Ishikawa (cell line): ENCODE results near the gene ARHGEF10L.

Experiments used
- CEBPB ChIP-seq: IDR thresholded peaks from 2 replicates; pipeline ENCODE4 v1.6.1; 2012
- CREB1 ChIP-seq: IDR thresholded peaks from 2 replicates; pipeline ENCODE4 v1.6.1; 2012; ENCODE audit warnings: low read depth
- EGR1 ChIP-seq: IDR thresholded peaks from 2 replicates; pipeline ENCODE4 v1.6.1; 2012
- EP300 ChIP-seq: IDR thresholded peaks from 2 replicates; pipeline ENCODE4 v1.6.1; 2012; ENCODE audit warnings: borderline replicate concordance
- FOXM1 ChIP-seq: IDR thresholded peaks from 2 replicates; pipeline ENCODE4 v1.6.1; 2012; ENCODE audit warnings: low read depth, borderline replicate concordance
- NFIC ChIP-seq: IDR thresholded peaks from 2 replicates; pipeline ENCODE4 v1.6.1; 2012
- RAD21 ChIP-seq: IDR thresholded peaks from 2 replicates; pipeline ENCODE4 v1.6.1; 2012; ENCODE audit warnings: low read depth
- TAF1 ChIP-seq: IDR thresholded peaks from 2 replicates; pipeline ENCODE4 v1.6.1; 2012; ENCODE audit warnings: low read depth, mild to moderate bottlenecking
- TCF12 ChIP-seq: IDR thresholded peaks from 2 replicates; pipeline ENCODE4 v1.6.1; 2012; ENCODE audit warnings: low read depth
- TEAD4 ChIP-seq: IDR thresholded peaks from 2 replicates; pipeline ENCODE4 v1.6.1; 2012
- YY1 ChIP-seq: IDR thresholded peaks from 2 replicates; pipeline ENCODE4 v1.6.1; 2012; ENCODE audit warnings: low read depth
- ZBTB7A ChIP-seq: IDR thresholded peaks from 2 replicates; pipeline ENCODE4 v1.6.1; 2012; ENCODE audit warnings: low read depth
- TF ChIP-seq, protein P1 (sequence below): IDR thresholded peaks from 2 replicates; pipeline ENCODE4 v1.6.1; 2012; ENCODE audit warnings: low read depth, mild to moderate bottlenecking
- TF ChIP-seq, protein P2 (sequence below): IDR thresholded peaks from 2 replicates; pipeline ENCODE4 v1.6.1; 2012

DNA sequence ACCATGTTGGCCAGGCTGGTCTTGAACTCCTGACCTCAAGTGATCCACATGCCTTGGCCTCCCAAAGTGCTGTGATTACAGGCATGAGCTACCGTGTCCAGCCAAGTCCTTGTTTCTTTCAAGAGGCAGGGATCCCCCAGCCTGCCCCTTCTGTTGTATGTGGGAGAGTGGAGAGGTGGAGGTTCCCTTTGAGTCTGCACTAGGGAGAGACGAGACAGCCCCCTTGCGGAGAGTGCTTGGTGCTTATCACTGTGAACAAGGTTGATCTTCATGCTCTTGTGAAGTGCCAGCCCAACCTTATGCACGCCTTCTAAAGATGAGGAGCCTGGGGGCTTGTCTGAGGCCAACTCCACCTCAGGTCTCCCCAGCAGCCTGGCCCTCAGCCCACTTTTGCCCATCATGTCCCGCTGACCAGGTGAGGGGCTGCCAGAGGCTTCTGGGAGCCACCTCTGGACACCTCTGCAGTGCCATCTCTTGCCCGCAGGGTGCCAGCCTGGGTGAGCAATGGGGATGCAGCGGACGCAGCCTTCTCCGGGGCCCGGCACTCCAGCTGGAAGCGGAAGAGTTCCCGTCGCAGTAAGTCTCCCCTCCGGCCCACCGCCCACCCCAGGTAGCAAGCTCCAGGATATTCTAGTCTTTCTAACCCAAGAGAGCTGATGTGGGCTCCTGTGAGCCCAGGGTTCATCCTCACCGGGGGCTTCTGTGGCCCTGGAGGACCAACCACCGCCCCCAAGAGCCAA lies 62.3 kb downstream of the ARHGEF10L start:
- TF ChIP-seq EP300 (no peak), TAF1 (no peak), ZBTB7A (no peak), CREB1 (no peak), NFIC (no peak), YY1 (no peak), TCF12 (no peak), EGR1 (no peak), CEBPB (no peak), FOXM1 (no peak), TEAD4 (no peak), RAD21 (no peak)
- TF ChIP-seq, protein P1, sequence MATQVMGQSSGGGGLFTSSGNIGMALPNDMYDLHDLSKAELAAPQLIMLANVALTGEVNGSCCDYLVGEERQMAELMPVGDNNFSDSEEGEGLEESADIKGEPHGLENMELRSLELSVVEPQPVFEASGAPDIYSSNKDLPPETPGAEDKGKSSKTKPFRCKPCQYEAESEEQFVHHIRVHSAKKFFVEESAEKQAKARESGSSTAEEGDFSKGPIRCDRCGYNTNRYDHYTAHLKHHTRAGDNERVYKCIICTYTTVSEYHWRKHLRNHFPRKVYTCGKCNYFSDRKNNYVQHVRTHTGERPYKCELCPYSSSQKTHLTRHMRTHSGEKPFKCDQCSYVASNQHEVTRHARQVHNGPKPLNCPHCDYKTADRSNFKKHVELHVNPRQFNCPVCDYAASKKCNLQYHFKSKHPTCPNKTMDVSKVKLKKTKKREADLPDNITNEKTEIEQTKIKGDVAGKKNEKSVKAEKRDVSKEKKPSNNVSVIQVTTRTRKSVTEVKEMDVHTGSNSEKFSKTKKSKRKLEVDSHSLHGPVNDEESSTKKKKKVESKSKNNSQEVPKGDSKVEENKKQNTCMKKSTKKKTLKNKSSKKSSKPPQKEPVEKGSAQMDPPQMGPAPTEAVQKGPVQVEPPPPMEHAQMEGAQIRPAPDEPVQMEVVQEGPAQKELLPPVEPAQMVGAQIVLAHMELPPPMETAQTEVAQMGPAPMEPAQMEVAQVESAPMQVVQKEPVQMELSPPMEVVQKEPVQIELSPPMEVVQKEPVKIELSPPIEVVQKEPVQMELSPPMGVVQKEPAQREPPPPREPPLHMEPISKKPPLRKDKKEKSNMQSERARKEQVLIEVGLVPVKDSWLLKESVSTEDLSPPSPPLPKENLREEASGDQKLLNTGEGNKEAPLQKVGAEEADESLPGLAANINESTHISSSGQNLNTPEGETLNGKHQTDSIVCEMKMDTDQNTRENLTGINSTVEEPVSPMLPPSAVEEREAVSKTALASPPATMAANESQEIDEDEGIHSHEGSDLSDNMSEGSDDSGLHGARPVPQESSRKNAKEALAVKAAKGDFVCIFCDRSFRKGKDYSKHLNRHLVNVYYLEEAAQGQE, result no peak
- TF ChIP-seq, protein P2, sequence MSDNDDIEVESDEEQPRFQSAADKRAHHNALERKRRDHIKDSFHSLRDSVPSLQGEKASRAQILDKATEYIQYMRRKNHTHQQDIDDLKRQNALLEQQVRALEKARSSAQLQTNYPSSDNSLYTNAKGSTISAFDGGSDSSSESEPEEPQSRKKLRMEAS, result no peak
